K562 (cell line): Measurements from ENCODE around the gene AGAP3. TPM values are rescaled to one million over a fixed set of nuclear protein-coding genes. Genes with fewer than 3 reads are reported as not detected.

ENCODE experiments used
- ATAC-seq: fragments of 200-7000 bp; cut with Tn5 transposase; 3 replicates; pipeline ENCODE4 v1.9.1; 2020; ENCODE audit warnings: moderate library complexity
- BruUV-seq: library from RNA; stranded (reverse); fragments of 400-500 nt; replicated peaks from 2 replicates; lab custom pipeline; 2021; lab: Mats Ljungman, UMichigan
- CTCF ChIA-PET: fragments of 300-600 bp; formaldehyde crosslinking; extraction: SDS; loops from one replicate; lab custom pipeline; 2021; ENCODE audit warnings: low intra/inter-chr PET ratio; lab: Yijun Ruan, JAX
- POLR2A ChIA-PET: fragments of 300-600, 350-650 bp; sonication (Branson Sonifier 250); formaldehyde crosslinking; extraction: SDS; loops from one replicate; lab custom pipeline; 2021; ENCODE audit warnings: antibody characterized with exemption, inconsistent platforms; lab: Yijun Ruan, JAX
- DNase-seq, 4 experiments: peaks; one replicate each; pipeline versions ENCODE4 v3.0.0 to v3.0.0-alpha.2; 2011 to 2018; ENCODE audit warnings: low spot score in 3 of 4, mixed read lengths in 3 of 4; ENCODE audit errors: extremely low read depth in 1 of 4
- FAIRE-seq: peaks from 2 replicates; lab custom pipeline; 2011; peaks lifted over from hg19 to GRCh38; lab: Jason Lieb, UNC
- H2AFZ ChIP-seq: 2 replicates; pipeline ENCODE4 v1.6.0; 2011; ENCODE audit warnings: low read depth, low read length, control low read depth, inconsistent platforms
- H3K27ac ChIP-seq: fragments of 200-600 bp; 3 replicates; pipeline ENCODE4 v1.8.0; 2011; ENCODE audit warnings: low read depth, mild to moderate bottlenecking, control low read depth, inconsistent platforms, low read length, moderate library complexity, mixed read lengths; ENCODE audit errors: extremely low read depth
- H3K27me3 ChIP-seq, 2 experiments: fragments of 300-600 bp in 1 of 2; 2 replicates in 1 of 2; 3 replicates in 1 of 2; pipeline versions ENCODE4 v1.6.0 to v1.8.0; 2011; ENCODE audit warnings: inconsistent platforms in 2 of 2, low read length in 2 of 2, mild to moderate bottlenecking in 1 of 2, mixed read lengths in 1 of 2, moderate library complexity in 1 of 2; ENCODE audit not compliant: control insufficient read depth in 2 of 2, insufficient read depth in 2 of 2
- H3K36me3 ChIP-seq: fragments of 300-600 bp; 3 replicates; pipeline ENCODE4 v1.8.0; 2011; ENCODE audit warnings: mild to moderate bottlenecking, low read length, inconsistent platforms; ENCODE audit not compliant: control insufficient read depth, insufficient read depth
- H3K4me1 ChIP-seq, 2 experiments: fragments of 200-600 bp in 1 of 2; replicated peaks in 1 of 2; 2 replicates in 1 of 2; 3 replicates in 1 of 2; pipeline versions ENCODE4 v1.5.1 to v1.8.0; 2011; ENCODE audit warnings: inconsistent platforms in 2 of 2, low read length in 2 of 2, mild to moderate bottlenecking in 1 of 2, mixed read lengths in 1 of 2, moderate library complexity in 1 of 2; ENCODE audit not compliant: control insufficient read depth in 2 of 2, insufficient read depth in 2 of 2
- H3K4me2 ChIP-seq: 2 replicates; pipeline ENCODE4 v1.6.1; 2011; ENCODE audit warnings: low read length, control low read depth, inconsistent platforms, mixed read lengths; ENCODE audit not compliant: insufficient read depth
- H3K4me3 ChIP-seq: fragments of 200-600 bp; sonication (generic), shearing (Covaris generic); 2 replicates; pipeline ENCODE4 v1.5.1; 2016; ENCODE audit warnings: control low read depth, inconsistent platforms
- H3K79me2 ChIP-seq: fragments of 200-600 bp; 3 replicates; pipeline ENCODE4 v1.8.0; 2011; ENCODE audit warnings: low read length, inconsistent platforms; ENCODE audit not compliant: control insufficient read depth, insufficient read depth
- H3K9ac ChIP-seq, 2 experiments: 2 replicates each; pipeline versions ENCODE4 v1.6.0 to v1.6.1; 2011; ENCODE audit warnings: low read depth in 2 of 2, low read length in 2 of 2, control low read depth in 1 of 2, inconsistent platforms in 1 of 2, mild to moderate bottlenecking in 1 of 2, mixed read lengths in 1 of 2; ENCODE audit not compliant: insufficient read depth in 1 of 2
- H3K9me1 ChIP-seq: one replicate; pipeline ENCODE4 v1.6.0; 2011; ENCODE audit warnings: inconsistent platforms, mild to moderate bottlenecking, low read length, moderate library complexity; ENCODE audit not compliant: control insufficient read depth, insufficient read depth
- H3K9me3 ChIP-seq: replicated peaks from 2 replicates; pipeline ENCODE4 v1.5.1; 2011; ENCODE audit warnings: low read depth, low read length, inconsistent platforms; ENCODE audit not compliant: control insufficient read depth, insufficient read depth
- H4K20me1 ChIP-seq: replicated peaks from 2 replicates; pipeline ENCODE4 v1.6.1; 2011; ENCODE audit warnings: low read length, inconsistent platforms, mixed read lengths; ENCODE audit not compliant: control insufficient read depth, insufficient read depth
- EGR1 ChIP-seq: fragments of 450-650 bp; conservative IDR thresholded peaks from 2 replicates; pipeline ENCODE4 v1.6.1; 2017; ENCODE audit warnings: mild to moderate bottlenecking
- EP300 ChIP-seq: IDR thresholded peaks from 2 replicates; pipeline ENCODE4 v1.6.1; 2012; ENCODE audit warnings: low read length, improper control_type of control experiment
- POLR2G ChIP-seq: fragments of 200-400 bp; formaldehyde crosslinking; IDR thresholded peaks from 2 replicates; pipeline ENCODE4 v1.6.1; 2017; ENCODE audit warnings: low read depth, mild to moderate bottlenecking, antibody characterized with exemption, low read length, moderate library complexity
- RBM22 ChIP-seq: fragments of 200-400 bp; formaldehyde crosslinking; IDR thresholded peaks from 2 replicates; pipeline ENCODE4 v1.6.1; 2018; ENCODE audit warnings: low read length, low read depth; ENCODE audit not compliant: poor library complexity, severe bottlenecking
- ZFPM2 ChIP-seq: fragments of 250-450 bp; sonication (Bioruptor Pico); IDR thresholded peaks from 2 replicates; pipeline ENCODE4 v1.5.1; 2022; ENCODE audit warnings: mild to moderate bottlenecking
- ZNF75A ChIP-seq: fragments of 450-650 bp; formaldehyde crosslinking; IDR thresholded peaks from 2 replicates; pipeline ENCODE4 v1.4.0; 2020; ENCODE audit warnings: mild to moderate bottlenecking
- WGBS: fragments of 100-300 bp; shearing (Covaris generic); methylation state at CpG from one replicate; pipeline ENCODE4 v1.1.6; 2016; ENCODE audit warnings: low coverage, mixed read lengths; ENCODE audit not compliant: insufficient coverage; ENCODE audit errors: missing lambda C conversion rate; 5-methylcytosine and 5-hydroxymethylcytosine counted together
- in situ Hi-C: fragments of 300-500 bp; cut with MboI; formaldehyde crosslinking; loops from 4 replicates; pipeline ENCODE4 v1.15.0; 2018; ENCODE audit warnings: inconsistent platforms, mixed read lengths
- intact Hi-C: fragments of 100-400 bp; cut with micrococcal nuclease; formaldehyde crosslinking; loops from 2 replicates; pipeline ENCODE4 v1.14.2; 2022
- polyA plus RNA-seq, 8 experiments: library from polyadenylated mRNA; depleted of rRNA in 4 of 8; stranded (reverse) in 5 of 8; unstranded in 3 of 8; fragments of >200 nt; fragmentation: Nextera tagmentation in 2 of 8; fragmentation: Illumina TruSeq in 1 of 8; extraction: Ambion mirVana in 2 of 8; extraction: Trizol in 1 of 8; gene quantifications; 2 replicates each; pipeline versions ENCODE4 v1.2.1 to v1.2.3, GENCODE V29; 2011 to 2014; ENCODE audit warnings: inconsistent platforms in 1 of 8, missing spikeins in 1 of 8
- total RNA-seq, 7 experiments: library from RNA; depleted of rRNA in 6 of 7; stranded (reverse); fragments of >200 nt in 6 of 7; fragmentation: Illumina TruSeq in 2 of 7; extraction: Trizol in 2 of 7; gene quantifications; 2 replicates each; pipeline versions ENCODE4 v1.2.1 to v1.2.3, GENCODE V29; 2011 to 2021; ENCODE audit warnings: low replicate concordance in 1 of 7

The AGAP3 gene
- total and polyA plus RNA-seq, 9 of the 15 experiments (the other 6 are each of a cell fraction or from before 2014, with no cell fraction given) = 3.4 to 208 (median 62.2) TPM

- no peak overlapping the region for H3K27ac ChIP-seq
- peak; percentile 32 for FAIRE-seq
- POLR2A ChIA-PET = no interaction called here
- H3K9ac ChIP-seq = peak overlapping the region in 1 of 2 experiments; percentile 14; a peak in 1 of 4 replicates
- ATAC-seq = no peak
- intact Hi-C loops (loop anchor here (1.0 to 2.0 kb wide), 3 partner anchors 47 to 178 kb away; no protein-coding TSS in a partner anchor), in situ Hi-C loops (no loop called here)
- 86% methylated on average over 14 of the region's 14 CpGs for WGBS
- H2AFZ ChIP-seq = no peak overlapping the region
- TF ChIP-seq EGR1 (peak; percentile 68), EP300 (no peak), ZNF75A (CRISPR knock-in tag) (no peak)
- H4K20me1 ChIP-seq = peaks cover 13% of the 10 kb centered on the region
- H3K27me3 ChIP-seq = no peaks in the 10 kb centered on the region; a peak in 1 of 5 replicates
- CTCF ChIA-PET = interaction anchor here (2.1 to 4.4 kb wide), 3 partner anchors 48 to 178 kb away, joined by 11 to 74 read pairs (median 32); no protein-coding TSS in a partner anchor
- H3K4me3 ChIP-seq = no peak overlapping the region
- peaks cover 0 to 47% of the 10 kb centered on the region in 2 experiments; a peak in 1 of 5 replicates for H3K4me1 ChIP-seq
- H3K9me1 ChIP-seq = peaks cover 5% of the 10 kb centered on the region
- peaks cover 95% of the 10 kb centered on the region for H3K36me3 ChIP-seq
- no peaks in the 10 kb centered on the region for H3K9me3 ChIP-seq
- no peak overlapping the region for H3K4me2 ChIP-seq
- no TSS peak for BruUV-seq
- H3K79me2 ChIP-seq = peaks cover 10% of the 10 kb centered on the region; the same call in 2 of the 3 replicates
- DNase-seq = no peak
Measured at GRCh38 chr7:151124899-151125399, 38.7 kb downstream of the AGAP3 start.

- BruUV-seq = no TSS peak
Measured at GRCh38 chr7:151125470-151125845, 39.2 kb downstream of the AGAP3 start.

More at GRCh38 chr7:151125470-151125845, 39.2 kb downstream of the AGAP3 start:
- H3K36me3 ChIP-seq = peaks cover 95% of the 10 kb centered on the region
- H3K79me2 ChIP-seq = peaks cover 10% of the 10 kb centered on the region; the same call in 2 of the 3 replicates
- CTCF ChIA-PET = interaction anchor here (1.2 to 4.4 kb wide), 2 partner anchors 47 to 178 kb away, joined by 3 to 74 read pairs; no protein-coding TSS in a partner anchor
- H3K9me1 ChIP-seq = peaks cover 5% of the 10 kb centered on the region
- ATAC-seq (no peak), FAIRE-seq (no peak), DNase-seq (no peak)
- H3K9me3 ChIP-seq = no peaks in the 10 kb centered on the region
- peaks cover 13% of the 10 kb centered on the region for H4K20me1 ChIP-seq
- no peaks in the 10 kb centered on the region; a peak in 1 of 5 replicates for H3K27me3 ChIP-seq
- TF ChIP-seq ZFPM2 (CRISPR knock-in tag) = no peak
- TF ChIP-seq RBM22 = peak; percentile 12
- TF ChIP-seq POLR2G = 0 out of 2 replicates have a peak, but pooled peaks have one; percentile 32
- in situ Hi-C loops = no loop called here
- peaks cover 0 to 45% of the 10 kb centered on the region in 2 experiments; a peak in 1 of 5 replicates for H3K4me1 ChIP-seq
- peak overlapping the region in 1 of 2 experiments; percentile 14; a peak in 1 of 4 replicates for H3K9ac ChIP-seq
- POLR2A ChIA-PET = no interaction called here
- H3K4me3 ChIP-seq = no peak overlapping the region
- intact Hi-C loops = loop anchor here (2.0 kb wide), 1 partner anchor 177 kb away; no protein-coding TSS in a partner anchor
- no peak overlapping the region for H2AFZ ChIP-seq
- 92% methylated on average over 22 of the region's 22 CpGs for WGBS
- no peak overlapping the region for H3K27ac ChIP-seq
- no peak overlapping the region for H3K4me2 ChIP-seq
